Measurements from ENCODE around the gene GLG1. TPM values are rescaled to one million over a fixed set of nuclear protein-coding genes. Genes with fewer than 3 reads are reported as not detected.

GLG1 gene
- total RNA-seq, 1 experiment from 2014 or later: 237 TPM

DNA sequence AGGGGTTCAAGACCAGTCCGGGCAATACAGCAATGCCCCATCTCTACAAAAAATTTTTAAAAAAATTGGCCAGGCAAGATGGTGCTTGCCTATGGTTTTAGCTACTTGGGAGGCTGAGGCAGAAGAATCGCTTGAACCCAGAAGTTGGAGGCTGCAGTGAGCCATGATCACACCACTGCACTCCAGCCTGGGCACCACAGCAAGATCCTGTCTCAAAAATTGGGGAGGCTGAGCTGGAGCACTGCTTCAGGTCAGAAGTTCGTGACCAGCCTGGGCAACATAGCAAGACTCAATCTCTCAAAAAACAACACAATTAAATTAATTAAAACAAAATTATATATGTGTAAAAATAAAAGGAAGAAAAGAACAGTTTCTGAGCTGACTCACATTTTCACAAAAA, 110.9 kb downstream of the GLG1 start:
- ChIA-PET POLR2A (no interaction called here), CTCF (no interaction called here), RAD21 (ENCODE audit: low non-redundant PET in 1 of 2, low total read pairs in 2 of 2, uncharacterized antibody in 2 of 2, unreplicated experiment in 2 of 2) (no interaction called here)
- no peak overlapping the region for H3K4me3 ChIP-seq (replicated peaks in 1 of 2; ENCODE audit: low read depth in 1 of 2, low read length in 2 of 2)
- BruUV-seq (replicated peaks): no TSS peak
- H3K79me2 ChIP-seq (ENCODE audit: insufficient read depth, low read length): peaks cover 29% of the 10 kb centered on the region
- H2AFZ ChIP-seq (ENCODE audit: low read depth, low read length, poor library complexity, severe bottlenecking): no peak overlapping the region
- H3K27ac ChIP-seq (ENCODE audit: low read depth, low read length): no peak overlapping the region
- no peak for ATAC-seq
- intact Hi-C loops (cut with micrococcal nuclease): no loop called here
- H3K36me3 ChIP-seq (ENCODE audit: control insufficient read depth in 1 of 2, insufficient read depth in 2 of 2, low read length in 2 of 2): peaks cover 16 to 19% of the 10 kb centered on the region in 2 experiments; a peak in 3 of 4 replicates
- H3K9ac ChIP-seq (ENCODE audit: low read length): no peak overlapping the region
- H3K9me3 ChIP-seq (ENCODE audit: control insufficient read depth in 1 of 2, insufficient read depth in 1 of 2, low read depth in 1 of 2, low read length in 2 of 2): no peaks in the 10 kb centered on the region
- no peak for DNase-seq (ENCODE audit: low read depth, low spot score)
- no peaks in the 10 kb centered on the region for H3K4me1 ChIP-seq (ENCODE audit: control insufficient read depth in 1 of 2, insufficient read depth in 2 of 2, low read length in 2 of 2)
- H3K9me2 ChIP-seq (ENCODE audit: insufficient read depth): no peaks in the 10 kb centered on the region
- no peaks in the 10 kb centered on the region for H3K27me3 ChIP-seq (ENCODE audit: insufficient read depth, low read length)
- no peak for TF ChIP-seq EZH2phosphoT487 (IDR thresholded peaks at IDR 0.05; ENCODE audit: borderline replicate concordance)
- no peak overlapping the region for H3K4me2 ChIP-seq (ENCODE audit: low read length)
- no peaks in the 10 kb centered on the region for H4K20me1 ChIP-seq (ENCODE audit: insufficient read depth)

DNA sequence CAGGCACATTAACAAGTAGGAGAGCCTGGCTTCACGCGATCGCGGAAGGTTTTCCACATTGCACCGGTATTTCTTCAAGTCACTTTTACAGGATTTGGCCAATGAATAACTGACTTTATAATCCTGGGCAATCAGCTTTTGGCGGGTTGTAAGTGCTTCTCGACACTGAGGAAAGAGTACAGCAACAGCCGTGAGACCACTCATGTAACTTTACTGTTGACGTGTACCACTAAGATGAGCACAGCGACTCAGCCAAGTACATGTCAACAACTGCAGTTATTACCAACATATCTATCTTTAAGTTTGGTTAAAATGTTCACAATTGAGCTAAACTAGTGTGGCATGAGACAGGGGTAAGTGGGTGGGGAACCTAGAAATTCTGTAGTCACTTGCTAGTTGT, 113.9 kb downstream of the GLG1 start:
- ChIA-PET CTCF (interaction anchor here (0.6 kb wide), 1 partner anchor 60 kb away, joined by 3 read pairs; no protein-coding TSS in a partner anchor), POLR2A (no interaction called here)
- ATAC-seq: no peak

More for the DNA sequence above, 113.9 kb downstream of the GLG1 start:
- Histone ChIP-seq H3K4me2 (ENCODE audit: low read length) (no peak overlapping the region), H3K4me3 (replicated peaks in 1 of 2; ENCODE audit: low read depth in 1 of 2, low read length in 2 of 2) (no peak overlapping the region), H3K4me1 (ENCODE audit: control insufficient read depth in 1 of 2, insufficient read depth in 2 of 2, low read length in 2 of 2) (no peaks in the 10 kb centered on the region), H3K9ac (ENCODE audit: low read length) (no peak overlapping the region), H3K79me2 (ENCODE audit: insufficient read depth, low read length) (peaks cover 25% of the 10 kb centered on the region), H4K20me1 (ENCODE audit: insufficient read depth) (no peaks in the 10 kb centered on the region), H3K27ac (ENCODE audit: low read depth, low read length) (no peak overlapping the region), H3K36me3 (ENCODE audit: control insufficient read depth in 1 of 2, insufficient read depth in 2 of 2, low read length in 2 of 2) (peaks cover 21 to 32% of the 10 kb centered on the region in 2 experiments; a peak in 3 of 4 replicates), H3K9me2 (ENCODE audit: insufficient read depth) (no peaks in the 10 kb centered on the region), H3K9me3 (ENCODE audit: control insufficient read depth in 1 of 2, insufficient read depth in 1 of 2, low read depth in 1 of 2, low read length in 2 of 2) (no peaks in the 10 kb centered on the region), H3K27me3 (ENCODE audit: insufficient read depth, low read length) (no peaks in the 10 kb centered on the region), H2AFZ (ENCODE audit: low read depth, low read length, poor library complexity, severe bottlenecking) (no peak overlapping the region)
- BruUV-seq (replicated peaks): no TSS peak
- no peak for DNase-seq (ENCODE audit: low read depth, low spot score)
- RAD21 ChIA-PET (ENCODE audit: low non-redundant PET in 1 of 2, low total read pairs in 2 of 2, uncharacterized antibody in 2 of 2, unreplicated experiment in 2 of 2): no interaction called here
- TF ChIP-seq, protein P1, sequence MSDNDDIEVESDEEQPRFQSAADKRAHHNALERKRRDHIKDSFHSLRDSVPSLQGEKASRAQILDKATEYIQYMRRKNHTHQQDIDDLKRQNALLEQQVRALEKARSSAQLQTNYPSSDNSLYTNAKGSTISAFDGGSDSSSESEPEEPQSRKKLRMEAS (IDR thresholded peaks at IDR 0.05): no peak
- TF ChIP-seq, protein P2, sequence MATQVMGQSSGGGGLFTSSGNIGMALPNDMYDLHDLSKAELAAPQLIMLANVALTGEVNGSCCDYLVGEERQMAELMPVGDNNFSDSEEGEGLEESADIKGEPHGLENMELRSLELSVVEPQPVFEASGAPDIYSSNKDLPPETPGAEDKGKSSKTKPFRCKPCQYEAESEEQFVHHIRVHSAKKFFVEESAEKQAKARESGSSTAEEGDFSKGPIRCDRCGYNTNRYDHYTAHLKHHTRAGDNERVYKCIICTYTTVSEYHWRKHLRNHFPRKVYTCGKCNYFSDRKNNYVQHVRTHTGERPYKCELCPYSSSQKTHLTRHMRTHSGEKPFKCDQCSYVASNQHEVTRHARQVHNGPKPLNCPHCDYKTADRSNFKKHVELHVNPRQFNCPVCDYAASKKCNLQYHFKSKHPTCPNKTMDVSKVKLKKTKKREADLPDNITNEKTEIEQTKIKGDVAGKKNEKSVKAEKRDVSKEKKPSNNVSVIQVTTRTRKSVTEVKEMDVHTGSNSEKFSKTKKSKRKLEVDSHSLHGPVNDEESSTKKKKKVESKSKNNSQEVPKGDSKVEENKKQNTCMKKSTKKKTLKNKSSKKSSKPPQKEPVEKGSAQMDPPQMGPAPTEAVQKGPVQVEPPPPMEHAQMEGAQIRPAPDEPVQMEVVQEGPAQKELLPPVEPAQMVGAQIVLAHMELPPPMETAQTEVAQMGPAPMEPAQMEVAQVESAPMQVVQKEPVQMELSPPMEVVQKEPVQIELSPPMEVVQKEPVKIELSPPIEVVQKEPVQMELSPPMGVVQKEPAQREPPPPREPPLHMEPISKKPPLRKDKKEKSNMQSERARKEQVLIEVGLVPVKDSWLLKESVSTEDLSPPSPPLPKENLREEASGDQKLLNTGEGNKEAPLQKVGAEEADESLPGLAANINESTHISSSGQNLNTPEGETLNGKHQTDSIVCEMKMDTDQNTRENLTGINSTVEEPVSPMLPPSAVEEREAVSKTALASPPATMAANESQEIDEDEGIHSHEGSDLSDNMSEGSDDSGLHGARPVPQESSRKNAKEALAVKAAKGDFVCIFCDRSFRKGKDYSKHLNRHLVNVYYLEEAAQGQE (IDR thresholded peaks at IDR 0.05; ENCODE audit: low read depth): no peak
- no peak for TF ChIP-seq SP1 (IDR thresholded peaks at IDR 0.05; ENCODE audit: low read depth)
- TF ChIP-seq ELF1 (IDR thresholded peaks at IDR 0.05; ENCODE audit: borderline replicate concordance, low read depth): no peak
- no peak for TF ChIP-seq POLR2A (IDR thresholded peaks at IDR 0.05; ENCODE audit: borderline replicate concordance, extremely low read depth, insufficient read depth, insufficient read length)
- no peak for TF ChIP-seq RAD21 (IDR thresholded peaks at IDR 0.05; ENCODE audit: low read depth)
- no peak for TF ChIP-seq CBX3 (IDR thresholded peaks at IDR 0.05; ENCODE audit: low read depth)
- TF ChIP-seq SRF (IDR thresholded peaks at IDR 0.05; ENCODE audit: low read depth): no peak
- TF ChIP-seq EZH2 (IDR thresholded peaks at IDR 0.05): no peak
- intact Hi-C loops (cut with micrococcal nuclease): no loop called here
